Keratinocyte (primary cell): ENCODE data around the gene CD44. TPM values are rescaled to one million over a fixed set of nuclear protein-coding genes. Genes with fewer than 3 reads are reported as not detected.

ENCODE experiments used
- DNase-seq: peaks from one replicate; pipeline ENCODE4 v3.0.0-alpha.2; 2011; ENCODE audit warnings: low read depth, missing footprints, low spot score
- FAIRE-seq: peaks from 2 replicates; lab custom pipeline; 2011; peaks lifted over from hg19 to GRCh38; lab: Jason Lieb, UNC
- H2AFZ ChIP-seq: 2 replicates; pipeline ENCODE4 v1.6.0; 2012; ENCODE audit warnings: low read length, control low read depth, inconsistent platforms; ENCODE audit not compliant: control insufficient read depth
- H3K27ac ChIP-seq: 2 replicates; pipeline ENCODE4 v1.5.1; 2011; ENCODE audit warnings: low read length; ENCODE audit not compliant: control insufficient read depth, insufficient read depth
- H3K27me3 ChIP-seq: 3 replicates; pipeline ENCODE4 v1.6.0; 2011; ENCODE audit warnings: low read length; ENCODE audit not compliant: control insufficient read depth, insufficient read depth; ENCODE audit errors: extremely low read depth
- H3K36me3 ChIP-seq, 2 experiments: 2 replicates in 1 of 2; 3 replicates in 1 of 2; pipeline ENCODE4 v1.5.1; 2011; ENCODE audit warnings: low read length in 2 of 2, mild to moderate bottlenecking in 1 of 2; ENCODE audit not compliant: control insufficient read depth in 2 of 2, insufficient read depth in 2 of 2; ENCODE audit errors: extremely low read depth in 1 of 2
- H3K4me1 ChIP-seq: 3 replicates; pipeline ENCODE4 v1.5.1; 2011; ENCODE audit warnings: low read length; ENCODE audit not compliant: control insufficient read depth, insufficient read depth; ENCODE audit errors: extremely low read depth
- H3K4me2 ChIP-seq: 3 replicates; pipeline ENCODE4 v1.6.0; 2011; ENCODE audit warnings: low read depth, low read length; ENCODE audit not compliant: control insufficient read depth, insufficient read depth; ENCODE audit errors: extremely low read depth
- H3K4me3 ChIP-seq, 3 experiments: fragments of 200-600 bp in 1 of 3; sonication (generic) in 1 of 3; 2 replicates in 2 of 3; 3 replicates in 1 of 3; pipeline ENCODE4 v1.5.1; 2011 to 2016; ENCODE audit warnings: low read length in 3 of 3, mild to moderate bottlenecking in 3 of 3, control low read depth in 2 of 3, inconsistent platforms in 1 of 3, low read depth in 1 of 3, mixed read lengths in 1 of 3, mixed run types in 1 of 3, moderate library complexity in 1 of 3; ENCODE audit not compliant: control insufficient read depth in 2 of 3, insufficient read depth in 2 of 3; ENCODE audit errors: extremely low read depth in 1 of 3
- H3K79me2 ChIP-seq: 2 replicates; pipeline ENCODE4 v1.6.0; 2012; ENCODE audit warnings: low read length; ENCODE audit not compliant: control insufficient read depth, insufficient read depth
- H3K9ac ChIP-seq: 3 replicates; pipeline ENCODE4 v1.6.0; 2011; ENCODE audit warnings: low read length; ENCODE audit not compliant: control insufficient read depth, insufficient read depth; ENCODE audit errors: extremely low read depth
- H3K9me1 ChIP-seq: 3 replicates; pipeline ENCODE4 v1.6.0; 2011; ENCODE audit warnings: low read length; ENCODE audit not compliant: control insufficient read depth, insufficient read depth; ENCODE audit errors: extremely low read depth
- H3K9me3 ChIP-seq: 2 replicates; pipeline ENCODE4 v1.5.1; 2012; ENCODE audit warnings: low read depth, low read length; ENCODE audit not compliant: control insufficient read depth
- H4K20me1 ChIP-seq: 3 replicates; pipeline ENCODE4 v1.6.0; 2011; ENCODE audit warnings: low read length; ENCODE audit not compliant: control insufficient read depth, insufficient read depth; ENCODE audit errors: extremely low read depth
- EZH2 ChIP-seq: IDR thresholded peaks from one replicate; pipeline ENCODE4 v1.6.1; 2012; ENCODE audit warnings: inconsistent platforms, mild to moderate bottlenecking, low read length, moderate library complexity
- dilution Hi-C: fragments of 300-500 bp; cut with MboI; formaldehyde crosslinking; loops from one replicate; pipeline ENCODE4 v1.7.0; 2020; ENCODE audit warnings: low sequenced_read_pairs; ENCODE audit not compliant: extremely low pct_ligation_motif_present
- polyA plus RNA-seq, 5 experiments: library from polyadenylated mRNA; depleted of rRNA in 3 of 5; stranded (reverse) in 3 of 5; stranded (forward) in 1 of 5; unstranded in 1 of 5; fragments of >200 nt; gene quantifications; 1 replicate in 1 of 5; 2 replicates in 3 of 5; 3 replicates in 1 of 5; pipeline versions ENCODE4 v1.2.1 to v1.2.3, GENCODE V29; 2011 to 2012; ENCODE audit warnings: missing spikeins in 2 of 5, low read depth in 1 of 5, low replicate concordance in 1 of 5
- TF ChIP-seq, protein P1 (sequence below), 3 experiments: IDR thresholded peaks in 1 of 3; conservative IDR thresholded peaks in 1 of 3; optimal IDR thresholded peaks in 1 of 3; 2 replicates in 2 of 3; 3 replicates in 1 of 3; pipeline versions ENCODE3 to v1.5.1; 2011; ENCODE audit warnings: low read length in 3 of 3, mild to moderate bottlenecking in 3 of 3, moderate library complexity in 2 of 3, control low read depth in 1 of 3, inconsistent platforms in 1 of 3; ENCODE audit not compliant: insufficient read depth in 2 of 3; ENCODE audit errors: extremely low read depth in 1 of 3

CD44 gene
- polyA plus RNA-seq, 1 donor (not counting 4 experiments of a cell fraction or from before 2014, with no cell fraction given): 2,038 TPM

DNA sequence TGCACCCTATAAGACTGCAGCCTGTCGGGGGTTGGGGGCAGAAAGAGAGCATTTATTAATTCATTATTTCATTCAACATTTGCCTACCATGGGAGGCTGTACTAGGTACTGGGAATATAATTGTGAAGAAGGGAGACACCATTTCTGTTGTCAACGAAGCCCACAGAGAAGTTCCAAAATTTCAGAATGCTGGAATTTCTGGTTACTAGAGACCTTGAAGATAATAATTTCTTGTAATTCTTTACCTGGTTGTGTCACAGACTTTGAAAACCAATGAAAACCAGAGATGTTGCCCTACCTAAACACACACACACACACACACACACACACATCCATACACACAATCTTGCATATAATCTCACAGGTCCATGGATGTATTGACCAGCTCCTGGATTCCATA lies 30.1 kb downstream of the CD44 start:
- H3K79me2 ChIP-seq: peaks cover 95% of the 10 kb centered on the region
- peaks cover 17 to 26% of the 10 kb centered on the region in 2 experiments for H3K36me3 ChIP-seq
- dilution Hi-C loops: no loop called here
- TF ChIP-seq EZH2: no peak
- TF ChIP-seq, protein P1, sequence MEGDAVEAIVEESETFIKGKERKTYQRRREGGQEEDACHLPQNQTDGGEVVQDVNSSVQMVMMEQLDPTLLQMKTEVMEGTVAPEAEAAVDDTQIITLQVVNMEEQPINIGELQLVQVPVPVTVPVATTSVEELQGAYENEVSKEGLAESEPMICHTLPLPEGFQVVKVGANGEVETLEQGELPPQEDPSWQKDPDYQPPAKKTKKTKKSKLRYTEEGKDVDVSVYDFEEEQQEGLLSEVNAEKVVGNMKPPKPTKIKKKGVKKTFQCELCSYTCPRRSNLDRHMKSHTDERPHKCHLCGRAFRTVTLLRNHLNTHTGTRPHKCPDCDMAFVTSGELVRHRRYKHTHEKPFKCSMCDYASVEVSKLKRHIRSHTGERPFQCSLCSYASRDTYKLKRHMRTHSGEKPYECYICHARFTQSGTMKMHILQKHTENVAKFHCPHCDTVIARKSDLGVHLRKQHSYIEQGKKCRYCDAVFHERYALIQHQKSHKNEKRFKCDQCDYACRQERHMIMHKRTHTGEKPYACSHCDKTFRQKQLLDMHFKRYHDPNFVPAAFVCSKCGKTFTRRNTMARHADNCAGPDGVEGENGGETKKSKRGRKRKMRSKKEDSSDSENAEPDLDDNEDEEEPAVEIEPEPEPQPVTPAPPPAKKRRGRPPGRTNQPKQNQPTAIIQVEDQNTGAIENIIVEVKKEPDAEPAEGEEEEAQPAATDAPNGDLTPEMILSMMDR (optimal IDR thresholded peaks at IDR 0.05 in 1 of 3, IDR thresholded peaks at IDR 0.05 in 1 of 3, conservative IDR thresholded peaks at IDR 0.05 in 1 of 3; ENCODE audit: extremely low read depth in 1 of 3, insufficient read depth in 2 of 3, low read length in 3 of 3): no peak
- H3K27me3 ChIP-seq: no peaks in the 10 kb centered on the region
- no peak overlapping the region for H2AFZ ChIP-seq
- FAIRE-seq (no peak), DNase-seq (no peak)
- no peak overlapping the region for H3K4me2 ChIP-seq
- H4K20me1 ChIP-seq: peaks cover 11% of the 10 kb centered on the region
- no peak overlapping the region for H3K9ac ChIP-seq
- no peaks in the 10 kb centered on the region for H3K9me1 ChIP-seq
- no peak overlapping the region for H3K27ac ChIP-seq
- peaks cover 95% of the 10 kb centered on the region for H3K4me1 ChIP-seq
- H3K9me3 ChIP-seq: no peaks in the 10 kb centered on the region
- no peak overlapping the region for H3K4me3 ChIP-seq

DNA sequence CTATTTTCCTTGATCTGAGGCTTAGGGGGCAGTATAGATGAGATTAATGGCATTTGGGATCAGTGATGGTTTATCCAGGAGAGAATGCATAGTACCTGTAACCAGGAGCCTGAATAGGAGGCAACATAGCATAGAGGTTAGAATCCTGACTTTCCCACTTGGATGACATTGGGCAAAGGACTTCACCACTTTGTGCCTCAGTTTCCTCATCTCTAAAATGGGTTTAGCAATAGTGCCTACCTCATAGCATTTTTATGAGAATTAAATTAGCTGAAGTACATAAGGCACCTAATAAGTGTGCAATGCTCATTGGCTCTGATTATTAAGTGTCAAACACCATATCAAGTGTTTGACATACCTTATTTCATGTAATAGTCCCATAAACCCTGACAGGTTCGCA lies 30.8 kb downstream of the CD44 start:
- Histone ChIP-seq H3K9ac (no peak overlapping the region), H3K27me3 (no peaks in the 10 kb centered on the region), H3K9me3 (no peaks in the 10 kb centered on the region), H3K36me3 (peaks cover 17 to 30% of the 10 kb centered on the region in 2 experiments), H3K79me2 (peaks cover 95% of the 10 kb centered on the region), H4K20me1 (peaks cover 13% of the 10 kb centered on the region), H3K27ac (no peak overlapping the region), H3K4me3 (no peak overlapping the region), H2AFZ (no peak overlapping the region), H3K9me1 (no peaks in the 10 kb centered on the region), H3K4me1 (peaks cover 95% of the 10 kb centered on the region), H3K4me2 (no peak overlapping the region)
- FAIRE-seq (no peak), DNase-seq (no peak)
- dilution Hi-C loops: no loop called here
- no peak for TF ChIP-seq EZH2
- TF ChIP-seq, protein P1 (optimal IDR thresholded peaks at IDR 0.05 in 1 of 3, IDR thresholded peaks at IDR 0.05 in 1 of 3, conservative IDR thresholded peaks at IDR 0.05 in 1 of 3; ENCODE audit: extremely low read depth in 1 of 3, insufficient read depth in 2 of 3, low read length in 3 of 3): no peak
